DND-41 (cell line): ENCODE data around the gene CATSPER3.
"Not testable (repeated sequence)": the region's sequence is repeated elsewhere in the genome, so short reads cannot be mapped to it uniquely, and the experiment has no call there.

ENCODE experiments used
- ATAC-seq: fragments of 200-7000 bp; cut with Tn5 transposase; 3 replicates; pipeline ENCODE4 v1.9.1; 2021; ENCODE audit warnings: low read depth; ENCODE audit not compliant: insufficient read depth
- DNase-seq: peaks from one replicate; pipeline ENCODE4 v3.0.0-alpha.2; 2020
- H2AFZ ChIP-seq: 2 replicates; pipeline ENCODE4 v1.6.0; 2012; ENCODE audit warnings: low read depth, low read length
- H3K27ac ChIP-seq: 2 replicates; pipeline ENCODE4 v1.5.1; 2012; ENCODE audit warnings: low read length, inconsistent platforms
- H3K27me3 ChIP-seq: fragments of 200-600 bp; sonication (generic); 2 replicates; pipeline ENCODE4 v1.6.0; 2012; ENCODE audit warnings: low read length, mild to moderate bottlenecking, inconsistent platforms; ENCODE audit not compliant: insufficient read depth, poor library complexity
- H3K36me3 ChIP-seq: 2 replicates; pipeline ENCODE4 v1.5.1; 2012; ENCODE audit warnings: low read length, inconsistent platforms; ENCODE audit not compliant: insufficient read depth
- H3K4me1 ChIP-seq: 2 replicates; pipeline ENCODE4 v1.5.1; 2012; ENCODE audit warnings: mild to moderate bottlenecking, low read length; ENCODE audit not compliant: insufficient read depth
- H3K4me2 ChIP-seq: 2 replicates; pipeline ENCODE4 v1.6.0; 2012; ENCODE audit warnings: mild to moderate bottlenecking, moderate library complexity, low read length, inconsistent platforms; ENCODE audit not compliant: insufficient read depth
- H3K4me3 ChIP-seq, 2 experiments: fragments of 200-600 bp in 1 of 2; shearing (Covaris generic) in 1 of 2; 2 replicates each; pipeline ENCODE4 v1.5.1; 2012 to 2016; ENCODE audit warnings: inconsistent platforms in 2 of 2, low read length in 2 of 2, mild to moderate bottlenecking in 2 of 2, low read depth in 1 of 2, moderate library complexity in 1 of 2
- H3K79me2 ChIP-seq: 2 replicates; pipeline ENCODE4 v1.6.0; 2012; ENCODE audit warnings: low read length, inconsistent platforms; ENCODE audit not compliant: insufficient read depth
- H3K9ac ChIP-seq: 2 replicates; pipeline ENCODE4 v1.6.0; 2012; ENCODE audit warnings: low read depth, mild to moderate bottlenecking, inconsistent platforms, low read length, moderate library complexity
- H3K9me3 ChIP-seq: 2 replicates; pipeline ENCODE4 v1.5.1; 2012; ENCODE audit warnings: low read length, moderate library complexity, mild to moderate bottlenecking, inconsistent platforms; ENCODE audit not compliant: insufficient read depth, severe bottlenecking
- H4K20me1 ChIP-seq: 2 replicates; pipeline ENCODE4 v1.6.0; 2012; ENCODE audit warnings: low read length; ENCODE audit not compliant: insufficient read depth
- EZH2 ChIP-seq: IDR thresholded peaks from 3 replicates; pipeline ENCODE4 v1.6.1; 2012; ENCODE audit warnings: borderline replicate concordance, low read depth, mild to moderate bottlenecking, moderate library complexity, low read length, inconsistent platforms; ENCODE audit not compliant: severe bottlenecking
- TF ChIP-seq, protein P1 (sequence below): IDR thresholded peaks from 2 replicates; pipeline ENCODE4 v1.5.1; 2012; ENCODE audit warnings: borderline replicate concordance, low read length, moderate library complexity, mild to moderate bottlenecking; ENCODE audit not compliant: poor library complexity, severe bottlenecking; ENCODE audit errors: extremely low read depth

The CATSPER3 gene

DNA sequence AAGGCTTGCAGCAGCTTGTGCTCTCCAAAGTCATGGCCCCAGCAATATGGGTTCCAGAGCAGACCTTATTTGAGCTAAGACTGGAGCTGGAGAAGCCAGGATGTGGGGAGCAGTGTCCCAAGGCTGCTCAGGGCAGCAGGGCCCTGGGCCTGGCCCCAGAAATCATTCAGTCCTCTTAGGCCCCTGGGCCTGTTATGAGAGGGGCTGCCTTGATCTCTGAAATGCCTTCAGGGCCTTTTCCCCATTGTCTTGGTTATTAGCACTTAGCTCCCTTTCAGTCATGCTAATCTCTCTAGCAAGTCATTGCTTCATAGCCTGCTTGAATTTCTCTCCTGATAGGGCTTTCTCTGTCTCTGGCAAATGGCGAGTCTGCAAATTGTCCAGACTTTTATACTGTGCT lies 9.1 kb downstream of the CATSPER3 start:
- no peaks in the 10 kb centered on the region for H3K36me3 ChIP-seq
- H3K4me3 ChIP-seq: no peak overlapping the region
- no peak for DNase-seq
- H3K27ac ChIP-seq: no peak overlapping the region
- peaks cover 19% of the 10 kb centered on the region for H3K9me3 ChIP-seq
- no peaks in the 10 kb centered on the region for H3K79me2 ChIP-seq
- no peaks in the 10 kb centered on the region for H3K27me3 ChIP-seq
- H4K20me1 ChIP-seq: no peaks in the 10 kb centered on the region
- H2AFZ ChIP-seq: no peak overlapping the region
- no peak overlapping the region for H3K4me2 ChIP-seq
- no peak for TF ChIP-seq EZH2
- no peak for ATAC-seq
- H3K4me1 ChIP-seq: no peaks in the 10 kb centered on the region
- H3K9ac ChIP-seq: no peak overlapping the region

DNA sequence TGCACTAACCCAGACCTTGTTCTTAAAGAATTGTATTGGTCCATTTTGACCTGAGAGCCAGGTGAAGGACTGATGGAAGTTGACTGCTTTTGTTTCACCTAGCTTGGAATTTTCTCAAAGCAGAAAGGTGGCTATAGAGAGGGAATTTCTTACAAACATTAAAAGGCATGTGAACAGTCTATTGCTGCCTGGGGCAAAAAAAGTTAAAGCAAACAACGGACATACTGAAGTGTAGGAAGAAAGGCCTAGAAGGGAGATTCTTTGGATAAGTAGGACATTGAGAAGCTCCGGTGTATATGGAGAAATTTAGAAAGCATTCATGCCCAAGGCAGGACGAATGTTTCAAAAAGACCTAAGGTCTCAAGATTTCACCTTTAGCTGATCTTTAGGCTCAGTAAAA lies 11.7 kb downstream of the CATSPER3 start:
- Histone ChIP-seq H3K4me2 (no peak overlapping the region), H3K36me3 (no peaks in the 10 kb centered on the region), H3K27me3 (no peaks in the 10 kb centered on the region), H3K27ac (no peak overlapping the region), H3K9me3 (peaks cover 38% of the 10 kb centered on the region), H3K79me2 (no peaks in the 10 kb centered on the region), H3K9ac (no peak overlapping the region), H4K20me1 (no peaks in the 10 kb centered on the region), H2AFZ (no peak overlapping the region), H3K4me1 (no peaks in the 10 kb centered on the region), H3K4me3 (no peak overlapping the region)
- no peak for TF ChIP-seq EZH2
- TF ChIP-seq, protein P1, sequence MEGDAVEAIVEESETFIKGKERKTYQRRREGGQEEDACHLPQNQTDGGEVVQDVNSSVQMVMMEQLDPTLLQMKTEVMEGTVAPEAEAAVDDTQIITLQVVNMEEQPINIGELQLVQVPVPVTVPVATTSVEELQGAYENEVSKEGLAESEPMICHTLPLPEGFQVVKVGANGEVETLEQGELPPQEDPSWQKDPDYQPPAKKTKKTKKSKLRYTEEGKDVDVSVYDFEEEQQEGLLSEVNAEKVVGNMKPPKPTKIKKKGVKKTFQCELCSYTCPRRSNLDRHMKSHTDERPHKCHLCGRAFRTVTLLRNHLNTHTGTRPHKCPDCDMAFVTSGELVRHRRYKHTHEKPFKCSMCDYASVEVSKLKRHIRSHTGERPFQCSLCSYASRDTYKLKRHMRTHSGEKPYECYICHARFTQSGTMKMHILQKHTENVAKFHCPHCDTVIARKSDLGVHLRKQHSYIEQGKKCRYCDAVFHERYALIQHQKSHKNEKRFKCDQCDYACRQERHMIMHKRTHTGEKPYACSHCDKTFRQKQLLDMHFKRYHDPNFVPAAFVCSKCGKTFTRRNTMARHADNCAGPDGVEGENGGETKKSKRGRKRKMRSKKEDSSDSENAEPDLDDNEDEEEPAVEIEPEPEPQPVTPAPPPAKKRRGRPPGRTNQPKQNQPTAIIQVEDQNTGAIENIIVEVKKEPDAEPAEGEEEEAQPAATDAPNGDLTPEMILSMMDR: no peak
- DNase-seq: no peak
- no peak for ATAC-seq

DNA sequence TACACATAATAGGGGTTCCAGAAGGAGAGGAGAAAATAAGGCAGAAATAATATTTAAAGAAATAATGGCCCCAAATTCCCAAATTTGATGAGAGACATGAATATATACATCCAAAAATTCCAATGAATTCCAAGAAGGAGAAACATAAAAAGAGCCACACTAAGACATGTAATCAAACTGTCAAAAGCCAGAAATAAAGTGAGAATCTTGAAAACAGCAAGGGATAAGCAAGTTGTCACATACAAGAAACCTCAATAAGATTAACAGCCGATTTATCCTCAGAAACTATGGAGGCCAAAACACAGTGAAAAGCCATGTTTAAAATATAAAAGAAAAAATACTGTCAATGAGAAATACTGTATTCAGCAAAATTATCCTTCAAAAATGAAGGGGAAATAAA lies 14.5 kb downstream of the CATSPER3 start:
- no peak for DNase-seq
- Histone ChIP-seq H3K27me3 (no peaks in the 10 kb centered on the region), H3K4me2 (no peak overlapping the region), H4K20me1 (no peaks in the 10 kb centered on the region), H3K27ac (no peak overlapping the region), H3K4me1 (no peaks in the 10 kb centered on the region), H3K9me3 (peaks cover 33% of the 10 kb centered on the region), H3K9ac (no peak overlapping the region), H2AFZ (no peak overlapping the region), H3K4me3 (no peak overlapping the region), H3K36me3 (no peaks in the 10 kb centered on the region), H3K79me2 (no peaks in the 10 kb centered on the region)
- TF ChIP-seq, protein P1: no peak
- no peak for TF ChIP-seq EZH2
- ATAC-seq: no peak

DNA sequence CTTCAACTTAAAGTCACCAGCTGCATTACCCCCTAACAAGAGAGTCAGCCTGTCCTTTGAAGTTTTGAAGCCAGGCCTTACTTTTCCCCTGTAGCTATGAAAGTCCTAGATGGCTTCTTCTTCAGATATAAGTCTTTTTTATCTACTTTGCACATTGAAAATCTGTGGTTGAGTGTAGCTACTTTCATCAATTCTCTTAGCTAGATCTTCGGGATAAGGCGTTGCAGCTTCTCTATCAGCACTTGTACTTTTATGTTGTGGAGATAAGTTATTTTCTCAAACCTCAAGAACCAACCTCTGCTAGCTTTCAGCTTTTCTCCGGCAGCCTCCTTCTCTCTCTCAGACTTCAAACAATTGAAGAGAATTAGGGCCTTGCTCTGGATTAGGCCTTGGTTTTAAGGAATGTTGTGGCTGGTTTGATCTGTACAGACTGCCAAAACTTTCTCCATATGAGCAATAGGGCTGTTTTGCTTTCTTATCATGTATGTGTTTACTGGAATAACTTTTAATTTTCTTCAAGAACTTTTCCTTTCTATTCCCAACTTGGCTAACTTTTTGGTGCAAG lies 21.6 kb downstream of the CATSPER3 start:
- ATAC-seq (no peak), DNase-seq (no peak)
- no peak for TF ChIP-seq EZH2
- TF ChIP-seq, protein P1: no peak
- no peaks in the 10 kb centered on the region for H4K20me1 ChIP-seq
- H3K4me2 ChIP-seq: no peak overlapping the region
- no peaks in the 10 kb centered on the region for H3K79me2 ChIP-seq
- H3K4me3 ChIP-seq: no peak overlapping the region
- no peaks in the 10 kb centered on the region for H3K9me3 ChIP-seq
- no peaks in the 10 kb centered on the region for H3K36me3 ChIP-seq
- no peak overlapping the region for H3K9ac ChIP-seq
- no peaks in the 10 kb centered on the region for H3K4me1 ChIP-seq
- H3K27me3 ChIP-seq: no peaks in the 10 kb centered on the region
- H3K27ac ChIP-seq: no peak overlapping the region
- H2AFZ ChIP-seq: no peak overlapping the region

DNA sequence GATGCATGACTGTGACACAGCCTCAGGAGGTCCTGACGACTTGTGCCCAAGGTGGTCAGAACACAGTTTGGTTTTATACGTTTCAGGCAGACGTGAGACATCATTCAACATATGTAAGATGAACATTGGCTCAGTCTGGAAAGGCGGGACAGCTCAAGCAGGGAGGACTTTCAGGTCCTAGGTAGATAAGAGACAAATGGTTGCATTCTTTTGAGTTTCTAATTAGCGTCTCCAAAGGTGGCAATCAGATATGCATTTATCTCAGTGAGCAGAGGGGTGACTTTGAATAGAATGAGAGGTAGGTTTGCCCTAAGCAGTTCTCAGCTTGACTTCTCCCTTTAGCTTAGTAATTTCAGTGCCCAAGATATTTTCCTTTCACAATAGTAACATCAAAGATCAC lies 22.5 kb downstream of the CATSPER3 start:
- H3K9me3 ChIP-seq, H3K4me3 ChIP-seq, H3K9ac ChIP-seq, H3K27ac ChIP-seq, H3K4me1 ChIP-seq, H3K27me3 ChIP-seq, H3K4me2 ChIP-seq, DNase-seq, H3K79me2 ChIP-seq, ATAC-seq, H4K20me1 ChIP-seq, H3K36me3 ChIP-seq, H2AFZ ChIP-seq: not testable (repeated sequence)
